ENCODE results near the gene UACA. TPM values are rescaled to one million over a fixed set of nuclear protein-coding genes. Genes with fewer than 3 reads are reported as not detected.
A peak's percentile ranks its signal among the peaks of the same experiment; 100 is the strongest.

Gene UACA
- total RNA-seq, 2 donors from 2014 or later = 49.7 to 67.1 TPM

DNA sequence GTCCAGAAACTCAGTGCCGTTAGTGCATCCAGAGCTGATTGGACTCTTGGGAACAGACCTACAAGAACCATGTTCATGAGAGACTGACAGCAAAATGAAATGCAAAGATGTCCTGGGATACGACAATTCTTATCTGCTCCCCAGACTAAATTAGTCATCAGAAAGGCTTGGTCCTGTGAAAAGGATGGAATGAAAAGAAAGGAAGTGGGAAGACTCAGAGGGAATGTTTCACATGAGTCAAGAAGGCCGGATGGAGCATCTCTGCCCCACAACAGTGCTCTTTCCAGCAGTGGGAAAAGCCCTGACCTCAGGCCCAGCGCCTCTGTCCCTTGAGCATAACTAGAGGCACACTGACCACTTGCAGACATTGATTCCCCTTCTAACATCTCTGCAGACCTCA lies 39.3 kb upstream of the UACA start:
- Histone ChIP-seq H3K36me3 (ENCODE audit: control insufficient read depth, insufficient read depth, low read length) (no peaks in the 10 kb centered on the region), H3K9ac (ENCODE audit: extremely low read depth, low read length, poor library complexity, severe bottlenecking) (no peak overlapping the region), H3K27me3 (ENCODE audit: control insufficient read depth, insufficient read depth, low read length, poor library complexity, severe bottlenecking) (no peaks in the 10 kb centered on the region), H3K9me3 (ENCODE audit: control insufficient read depth, low read length) (no peaks in the 10 kb centered on the region), H3K4me3 (ENCODE audit: low read length) (no peak overlapping the region), H3K27ac (ENCODE audit: low read depth, low read length) (no peak overlapping the region), H3K4me1 (ENCODE audit: control insufficient read depth, insufficient read depth, low read length) (no peaks in the 10 kb centered on the region)
- no peaks in the 10 kb centered on the region for H3K36me3 Mint-ChIP-seq (ENCODE audit: low read depth)
- H3K4me1 Mint-ChIP-seq = peaks cover 4% of the 10 kb centered on the region
- no peak overlapping the region for H3K4me3 Mint-ChIP-seq
- peaks cover 10% of the 10 kb centered on the region for H3K9me3 Mint-ChIP-seq
- no peak for DNase-seq
- no peaks in the 10 kb centered on the region for H3K27me3 Mint-ChIP-seq (ENCODE audit: insufficient read depth)
- H3K27ac Mint-ChIP-seq = no peak overlapping the region
- TF ChIP-seq, protein P1, sequence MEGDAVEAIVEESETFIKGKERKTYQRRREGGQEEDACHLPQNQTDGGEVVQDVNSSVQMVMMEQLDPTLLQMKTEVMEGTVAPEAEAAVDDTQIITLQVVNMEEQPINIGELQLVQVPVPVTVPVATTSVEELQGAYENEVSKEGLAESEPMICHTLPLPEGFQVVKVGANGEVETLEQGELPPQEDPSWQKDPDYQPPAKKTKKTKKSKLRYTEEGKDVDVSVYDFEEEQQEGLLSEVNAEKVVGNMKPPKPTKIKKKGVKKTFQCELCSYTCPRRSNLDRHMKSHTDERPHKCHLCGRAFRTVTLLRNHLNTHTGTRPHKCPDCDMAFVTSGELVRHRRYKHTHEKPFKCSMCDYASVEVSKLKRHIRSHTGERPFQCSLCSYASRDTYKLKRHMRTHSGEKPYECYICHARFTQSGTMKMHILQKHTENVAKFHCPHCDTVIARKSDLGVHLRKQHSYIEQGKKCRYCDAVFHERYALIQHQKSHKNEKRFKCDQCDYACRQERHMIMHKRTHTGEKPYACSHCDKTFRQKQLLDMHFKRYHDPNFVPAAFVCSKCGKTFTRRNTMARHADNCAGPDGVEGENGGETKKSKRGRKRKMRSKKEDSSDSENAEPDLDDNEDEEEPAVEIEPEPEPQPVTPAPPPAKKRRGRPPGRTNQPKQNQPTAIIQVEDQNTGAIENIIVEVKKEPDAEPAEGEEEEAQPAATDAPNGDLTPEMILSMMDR (conservative IDR thresholded peaks at IDR 0.05) = no peak
- 93 to 95% methylated on average over 2 to 4 of the region's 4 CpGs for WGBS, 2 experiments (ENCODE audit: insufficient coverage in 1 of 2, insufficient read length in 1 of 2)

GRCh38 chr15:70801109-70801508 lies 37.8 kb upstream of the UACA start:
- DNase-seq = peak; percentile 17
- TF ChIP-seq, protein P1 (conservative IDR thresholded peaks at IDR 0.05) = no peak
- Histone ChIP-seq H3K9ac (ENCODE audit: extremely low read depth, low read length, poor library complexity, severe bottlenecking) (no peak overlapping the region), H3K4me1 (ENCODE audit: control insufficient read depth, insufficient read depth, low read length) (no peaks in the 10 kb centered on the region), H3K27ac (ENCODE audit: low read depth, low read length) (no peak overlapping the region), H3K4me3 (ENCODE audit: low read length) (no peak overlapping the region), H3K36me3 (ENCODE audit: control insufficient read depth, insufficient read depth, low read length) (no peaks in the 10 kb centered on the region), H3K9me3 (ENCODE audit: control insufficient read depth, low read length) (no peaks in the 10 kb centered on the region), H3K27me3 (ENCODE audit: control insufficient read depth, insufficient read depth, low read length, poor library complexity, severe bottlenecking) (no peaks in the 10 kb centered on the region)
- peaks cover 4% of the 10 kb centered on the region for H3K4me1 Mint-ChIP-seq
- WGBS, 2 experiments (ENCODE audit: insufficient coverage in 1 of 2, insufficient read length in 1 of 2) = 95 to 96% methylated on average over 5 of the region's 5 CpGs
- H3K4me3 Mint-ChIP-seq = no peak overlapping the region
- no peaks in the 10 kb centered on the region for H3K36me3 Mint-ChIP-seq (ENCODE audit: low read depth)
- no peak overlapping the region for H3K27ac Mint-ChIP-seq
- no peaks in the 10 kb centered on the region for H3K27me3 Mint-ChIP-seq (ENCODE audit: insufficient read depth)
- H3K9me3 Mint-ChIP-seq = peaks cover 10% of the 10 kb centered on the region

- Mint-ChIP-seq H3K4me1 (peaks cover 4% of the 10 kb centered on the region), H3K27ac (no peak overlapping the region)
Observed at GRCh38 chr15:70799667-70800450, 36.5 kb upstream of the UACA start.

More at GRCh38 chr15:70799667-70800450, 36.5 kb upstream of the UACA start:
- WGBS, 2 experiments (ENCODE audit: insufficient coverage in 1 of 2, insufficient read length in 1 of 2) = 87 to 93% methylated on average over 7 to 9 of the region's 9 CpGs
- DNase-seq = peak; percentile 15
- no peaks in the 10 kb centered on the region for H3K36me3 Mint-ChIP-seq (ENCODE audit: low read depth)
- no peak overlapping the region for H3K27ac ChIP-seq (ENCODE audit: low read depth, low read length)
- H3K4me1 ChIP-seq (ENCODE audit: control insufficient read depth, insufficient read depth, low read length) = no peaks in the 10 kb centered on the region
- H3K9me3 ChIP-seq (ENCODE audit: control insufficient read depth, low read length) = no peaks in the 10 kb centered on the region
- H3K36me3 ChIP-seq (ENCODE audit: control insufficient read depth, insufficient read depth, low read length) = no peaks in the 10 kb centered on the region
- H3K4me3 ChIP-seq (ENCODE audit: low read length) = no peak overlapping the region
- no peak overlapping the region for H3K9ac ChIP-seq (ENCODE audit: extremely low read depth, low read length, poor library complexity, severe bottlenecking)
- H3K27me3 ChIP-seq (ENCODE audit: control insufficient read depth, insufficient read depth, low read length, poor library complexity, severe bottlenecking) = no peaks in the 10 kb centered on the region
- H3K27me3 Mint-ChIP-seq (ENCODE audit: insufficient read depth) = no peaks in the 10 kb centered on the region
- TF ChIP-seq, protein P1 (conservative IDR thresholded peaks at IDR 0.05) = no peak
- peaks cover 8% of the 10 kb centered on the region for H3K9me3 Mint-ChIP-seq
- no peak overlapping the region for H3K4me3 Mint-ChIP-seq
